NCI-H1105 treated with DMSO at 0.1 percent for 48 hours (cell line): Measurements from ENCODE around the gene SMOC2.
"Not testable (repeated sequence)": the region's sequence is repeated elsewhere in the genome, so short reads cannot be mapped to it uniquely, and the experiment has no call there.

Experiments
- DNase-seq: peaks from one replicate; lab custom pipeline; 2025; lab: John Stamatoyannopoulos, UW

The SMOC2 gene

GRCh38 chr6:168573276-168573835 is 132.4 kb downstream of the SMOC2 start:
- DNase-seq: not testable (repeated sequence)

DNA sequence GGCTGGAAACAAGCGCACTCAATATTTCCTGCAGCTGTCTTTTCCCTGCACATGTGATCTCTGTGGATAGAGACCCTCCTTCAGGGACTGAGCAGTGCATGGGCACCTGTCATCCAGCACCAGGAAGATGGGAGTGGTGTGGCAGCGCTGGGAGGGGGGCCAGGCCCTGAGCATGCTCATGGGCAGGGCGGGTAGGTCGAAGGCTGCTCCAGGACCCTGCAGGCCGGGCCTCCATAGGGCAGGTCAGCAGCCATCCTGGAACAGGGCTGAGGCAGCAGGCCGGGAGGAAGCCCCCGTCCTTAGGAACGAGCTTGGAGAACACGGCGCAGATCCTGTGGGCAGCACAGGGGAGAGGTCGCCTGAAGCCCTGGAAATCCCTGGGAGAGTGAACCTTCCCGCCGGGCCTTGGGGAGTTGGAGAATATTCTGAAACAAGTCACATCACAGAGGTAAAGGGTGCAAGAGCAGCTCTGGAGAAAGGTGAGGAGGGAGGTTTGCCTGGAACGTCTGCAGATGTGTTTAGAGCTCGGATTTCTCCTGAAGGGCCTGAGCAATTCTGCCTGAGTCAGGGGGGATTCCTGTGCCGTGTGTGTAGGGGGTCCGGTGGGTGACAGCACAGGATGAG is 133.2 kb downstream of the SMOC2 start:
- no peak for DNase-seq

DNA sequence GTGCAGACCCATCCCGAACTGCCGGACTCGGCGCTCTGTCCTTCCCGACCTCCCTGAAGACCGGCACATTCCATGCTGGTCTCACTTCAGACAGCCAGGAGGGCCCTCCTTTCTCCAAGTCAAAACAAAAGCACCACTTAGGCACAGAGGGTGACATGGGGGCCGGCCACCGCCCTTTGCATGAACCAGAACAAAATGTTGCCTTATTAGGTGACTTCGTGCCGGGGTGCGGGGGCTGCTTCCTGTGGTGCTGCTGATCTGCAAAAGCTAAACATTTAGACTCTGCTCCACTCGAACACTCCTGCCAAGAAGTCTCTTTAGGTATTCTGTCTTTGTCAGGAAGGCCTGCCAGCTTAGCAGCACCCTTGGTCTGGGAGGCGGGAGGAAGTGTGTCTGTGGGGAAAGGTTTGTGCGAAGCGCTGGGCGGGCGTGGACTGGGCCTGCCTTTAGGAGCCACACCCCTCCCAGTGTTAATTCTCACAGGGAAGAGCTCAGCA is 133.8 kb downstream of the SMOC2 start:
- no peak for DNase-seq

- no peak for DNase-seq
These were observed 134.5 kb downstream of the SMOC2 start for GRCh38 chr6:168575346-168576098.

GRCh38 chr6:168576388-168576787 is 135.4 kb downstream of the SMOC2 start:
- no peak for DNase-seq

DNA sequence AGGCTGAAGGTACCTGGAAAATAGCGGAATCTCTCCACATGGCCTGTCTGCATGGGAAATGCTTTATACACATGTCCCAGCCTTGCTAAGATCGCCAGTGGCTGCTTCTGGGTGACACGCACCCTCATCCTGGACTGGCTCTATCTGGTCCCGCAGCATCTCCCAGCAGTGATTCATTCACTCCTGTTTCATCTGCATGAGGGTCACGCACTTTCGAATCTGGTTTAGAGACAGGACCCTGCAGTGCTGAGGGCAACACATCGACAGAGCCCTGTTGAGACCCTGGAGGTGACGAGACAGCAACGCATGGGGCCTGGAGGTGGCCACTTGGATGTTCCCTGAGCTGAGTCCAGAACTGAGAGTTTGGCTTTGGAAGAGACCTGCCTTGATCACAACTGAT is 136.5 kb downstream of the SMOC2 start:
- no peak for DNase-seq

GRCh38 chr6:168578036-168578435 is 137.1 kb downstream of the SMOC2 start:
- DNase-seq: no peak

DNA sequence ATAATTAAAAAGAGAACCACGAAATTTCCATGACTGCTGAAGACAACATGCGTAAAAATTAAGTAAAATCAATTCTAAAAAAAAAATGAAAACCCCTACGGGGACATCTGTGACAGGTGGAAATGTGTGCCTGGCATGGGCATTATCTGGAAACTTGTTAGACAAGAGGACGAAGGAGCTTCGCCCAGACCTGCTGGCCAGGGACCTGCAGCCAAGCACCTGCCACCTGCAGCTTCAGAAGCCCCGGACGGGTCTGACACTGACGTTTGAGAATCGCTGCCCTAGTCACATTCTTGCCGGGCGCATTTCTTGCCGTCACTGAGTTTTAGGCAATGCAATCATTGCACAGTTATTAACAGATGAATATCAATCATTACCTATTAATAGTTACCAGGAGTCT is 140.3 kb downstream of the SMOC2 start:
- DNase-seq: peak; percentile 89

DNA sequence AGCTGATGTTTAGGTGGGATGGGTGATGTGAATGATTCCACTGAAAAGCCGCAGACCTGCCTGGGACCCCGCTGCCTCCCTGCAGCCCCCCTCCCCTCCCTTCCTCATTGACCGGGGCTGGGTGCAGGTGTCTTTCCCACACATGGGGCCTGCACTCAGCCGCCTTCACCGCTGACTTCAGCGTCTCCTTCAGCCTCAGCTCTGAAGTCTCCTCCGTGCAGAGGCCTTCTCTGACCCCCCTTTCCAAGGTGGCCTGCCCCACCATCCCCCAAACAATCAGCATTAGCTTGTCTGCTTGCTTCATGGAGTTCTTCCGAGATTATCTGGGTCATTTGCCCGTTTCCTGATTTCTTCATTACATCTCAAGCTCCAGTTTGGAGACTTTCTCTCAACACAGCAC is 140.7 kb downstream of the SMOC2 start:
- DNase-seq: no peak

DNA sequence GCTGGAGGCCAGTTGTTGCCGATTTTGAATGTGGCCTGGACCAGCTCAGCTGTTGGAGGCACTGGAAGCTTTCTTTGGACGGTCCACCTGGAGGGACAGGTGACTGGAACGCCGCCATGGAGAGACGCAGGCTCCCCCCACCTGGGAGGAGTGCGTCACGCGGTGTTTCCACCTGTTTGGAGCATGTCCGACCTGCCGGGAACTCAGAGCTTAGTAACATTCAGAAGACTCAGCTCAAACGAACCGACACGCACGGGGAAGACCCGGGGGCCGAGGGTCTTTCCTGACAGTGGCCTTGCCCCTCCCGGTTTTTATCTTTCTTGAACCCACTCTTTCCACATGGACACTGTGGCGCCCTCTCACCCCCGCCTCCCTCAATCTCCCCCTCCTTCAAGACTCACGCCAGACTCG is 141.6 kb downstream of the SMOC2 start:
- DNase-seq: no peak

DNA sequence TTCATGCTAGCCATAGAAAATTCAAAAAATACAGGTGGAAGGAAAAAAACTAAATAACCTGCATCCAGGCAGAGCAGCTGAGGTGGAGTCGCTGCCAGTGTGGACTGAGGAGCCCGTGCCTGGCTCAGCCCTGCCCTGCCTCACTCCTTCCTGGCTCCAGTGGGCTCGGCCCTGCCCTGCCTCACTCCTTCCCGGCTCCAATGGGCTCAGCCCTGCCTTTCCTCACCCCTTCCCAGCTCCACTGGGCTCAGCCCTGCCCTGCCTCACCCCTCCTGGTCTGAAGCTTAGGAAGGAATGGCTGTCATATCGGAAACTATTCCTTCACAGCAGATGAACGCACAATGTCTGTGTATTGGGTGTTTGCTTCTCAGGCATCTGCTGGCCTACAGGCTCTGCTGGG is 142.1 kb downstream of the SMOC2 start:
- DNase-seq: no peak

GRCh38 chr6:168583821-168584220 is 142.8 kb downstream of the SMOC2 start:
- peak; percentile 60 for DNase-seq

DNA sequence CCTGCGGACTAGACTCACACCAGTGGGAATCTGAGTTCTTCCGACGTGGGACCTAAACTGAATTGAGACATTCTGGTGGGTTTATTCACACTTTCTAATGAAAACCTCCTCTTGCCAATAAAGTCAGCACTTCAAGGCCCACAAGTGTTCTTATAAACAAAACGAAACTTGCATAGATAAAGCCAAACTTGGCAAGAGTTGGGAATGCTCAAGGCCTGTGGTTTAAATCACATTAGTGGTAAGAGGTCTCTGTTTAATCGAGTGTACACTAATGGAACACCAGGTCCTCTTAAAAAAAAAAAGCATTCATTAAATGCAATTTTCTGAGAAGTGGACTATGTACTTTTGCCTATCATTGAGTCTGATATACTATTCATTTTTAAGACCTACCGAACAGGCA is 143.3 kb downstream of the SMOC2 start:
- DNase-seq: peak; percentile 82

DNA sequence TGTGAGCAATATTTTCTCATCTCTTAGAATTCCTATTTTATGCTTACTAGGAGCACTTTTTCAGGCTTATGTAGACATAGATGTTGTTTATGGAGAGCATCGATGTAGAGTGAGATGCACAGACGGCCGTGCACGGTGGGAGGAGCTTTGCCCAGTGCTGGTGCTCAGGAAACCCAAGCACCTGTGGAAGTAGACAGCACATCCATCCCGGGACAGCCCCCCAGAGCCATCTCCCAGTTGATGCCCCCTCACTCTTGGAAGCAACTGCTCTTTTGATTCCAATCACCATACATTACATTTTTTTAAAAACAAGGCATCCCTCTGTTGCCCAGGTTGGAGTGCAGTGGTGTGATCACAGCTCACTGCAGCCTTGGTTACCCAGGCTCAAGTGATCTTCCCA is 143.7 kb downstream of the SMOC2 start:
- no peak for DNase-seq

- no peak for DNase-seq
These were observed 144.5 kb downstream of the SMOC2 start for GRCh38 chr6:168585441-168585840.

- no peak for DNase-seq
These were observed 148.3 kb downstream of the SMOC2 start for GRCh38 chr6:168589275-168589674.

- DNase-seq: no peak
These were observed 149.4 kb downstream of the SMOC2 start for GRCh38 chr6:168590406-168590805.

DNA sequence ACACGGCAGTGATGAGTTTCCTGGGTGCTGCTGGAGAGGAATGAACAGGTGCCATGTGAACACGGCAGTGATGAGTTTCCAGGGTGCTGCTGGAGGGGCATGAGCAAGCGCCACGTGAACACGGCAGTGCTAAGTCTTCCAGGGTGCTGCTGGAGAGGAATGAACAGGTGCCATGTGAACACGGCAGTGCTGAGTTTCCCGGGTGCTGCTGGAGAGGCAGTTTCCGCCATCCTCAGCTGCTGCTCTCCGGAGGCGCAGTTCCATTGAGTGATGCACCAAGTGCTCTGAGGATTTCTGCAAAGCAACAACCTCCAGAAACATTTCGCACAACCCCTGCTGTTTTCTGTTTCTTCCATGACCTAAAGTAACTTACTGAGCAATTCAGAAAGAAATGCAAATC is 155.4 kb downstream of the SMOC2 start:
- DNase-seq: peak; percentile 82

DNA sequence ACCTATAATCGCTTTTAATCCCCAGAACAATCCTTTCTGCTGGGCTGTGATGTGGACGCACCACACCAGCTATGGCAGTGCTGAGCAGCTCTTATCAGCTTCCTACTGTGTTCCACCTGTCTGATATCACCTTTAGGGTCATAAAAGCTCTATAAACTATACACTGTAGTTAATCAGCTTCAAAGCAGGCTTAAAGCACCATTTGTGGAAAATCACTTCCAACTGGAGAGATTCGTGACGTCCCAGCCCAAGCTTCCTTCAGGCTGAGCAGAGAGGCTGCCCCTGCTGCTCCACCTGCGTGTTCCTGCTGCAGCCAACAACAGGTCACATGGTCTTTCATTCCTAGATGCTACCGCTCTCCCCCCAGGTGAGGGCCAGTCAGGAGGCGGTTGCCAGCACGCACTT is 156.5 kb downstream of the SMOC2 start:
- DNase-seq: no peak

DNA sequence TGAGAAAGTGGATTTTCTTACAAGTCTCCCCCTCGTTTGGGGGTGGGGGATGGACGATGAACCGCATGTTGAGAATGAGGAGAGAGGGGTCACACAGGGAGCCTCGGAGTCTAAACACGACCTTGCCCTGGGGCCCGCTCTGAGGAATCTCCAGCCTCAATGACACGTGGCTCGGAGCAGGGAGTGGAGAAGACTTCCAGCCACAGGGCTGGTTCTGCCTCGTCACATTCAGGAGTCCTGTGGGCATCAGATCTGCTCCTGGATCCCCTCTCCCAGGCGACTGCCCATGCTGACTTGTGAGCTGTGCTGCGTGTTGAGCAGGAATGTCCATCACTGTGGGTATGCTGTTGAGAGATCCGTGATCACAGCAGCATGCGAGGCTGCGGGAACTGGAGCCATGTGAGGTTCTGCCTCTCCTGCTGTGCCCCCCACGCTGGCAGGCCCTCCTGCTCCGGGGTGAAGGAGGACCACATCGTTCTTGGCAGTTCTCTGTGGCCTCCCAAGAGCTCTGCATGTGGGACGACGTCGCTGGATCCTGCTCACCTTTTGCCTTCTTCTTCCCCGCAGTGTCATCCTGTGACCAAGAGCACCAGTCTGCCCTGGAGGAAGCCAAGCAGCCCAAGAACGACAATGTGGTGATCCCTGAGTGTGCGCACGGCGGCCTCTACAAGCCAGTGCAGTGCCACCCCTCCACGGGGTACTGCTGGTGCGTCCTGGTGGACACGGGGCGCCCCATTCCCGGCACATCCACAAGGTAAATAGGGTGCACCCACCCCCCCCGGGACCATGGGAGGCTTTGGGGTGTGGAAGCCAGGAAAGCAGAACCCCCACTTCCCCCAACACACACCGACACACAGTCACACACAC is 157.5 kb downstream of the SMOC2 start:
- no peak for DNase-seq

DNA sequence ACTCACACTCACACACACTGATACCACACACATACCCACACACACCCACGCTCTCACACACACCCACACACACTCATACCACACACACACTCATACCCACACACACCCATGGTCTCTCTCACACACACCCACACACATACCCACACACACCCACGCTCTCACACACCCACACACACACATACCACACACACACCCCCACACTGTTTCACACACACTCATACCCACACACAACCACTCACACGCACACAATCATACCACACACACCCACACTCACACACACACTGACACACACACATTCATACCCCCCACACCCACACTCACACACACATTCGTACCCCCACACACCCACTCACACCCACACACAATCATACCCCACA is 158.1 kb downstream of the SMOC2 start:
- DNase-seq: no peak

- DNase-seq: no peak
These were observed 158.9 kb downstream of the SMOC2 start for GRCh38 chr6:168599769-168600330.
